Endometrial microvascular endothelial cells (primary cell): ENCODE measurements around the gene KIAA1217. TPM values are rescaled to one million over a fixed set of nuclear protein-coding genes. Genes with fewer than 3 reads are reported as not detected.

ENCODE experiments used
- in situ Hi-C: cut with HindIII; loops from 2 replicates; pipeline ENCODE4 v1.10.0; 2017; ENCODE audit warnings: low sequenced_read_pairs, low pct_unique_long_range_greater_than_20kb; ENCODE audit errors: inconsistent ontology term
- total RNA-seq: library from RNA; depleted of rRNA; stranded (reverse); fragments of >200 nt; gene quantifications from one replicate; pipeline ENCODE4 v1.2.3, GENCODE V29; 2015; ENCODE audit errors: inconsistent ontology term

KIAA1217 gene
- total RNA-seq, 1 donor from 2014 or later = 14.3 TPM

- in situ Hi-C loops = no loop called here
These were observed 279.7 kb downstream of the KIAA1217 start for GRCh38 chr10:24488631-24489030.

DNA sequence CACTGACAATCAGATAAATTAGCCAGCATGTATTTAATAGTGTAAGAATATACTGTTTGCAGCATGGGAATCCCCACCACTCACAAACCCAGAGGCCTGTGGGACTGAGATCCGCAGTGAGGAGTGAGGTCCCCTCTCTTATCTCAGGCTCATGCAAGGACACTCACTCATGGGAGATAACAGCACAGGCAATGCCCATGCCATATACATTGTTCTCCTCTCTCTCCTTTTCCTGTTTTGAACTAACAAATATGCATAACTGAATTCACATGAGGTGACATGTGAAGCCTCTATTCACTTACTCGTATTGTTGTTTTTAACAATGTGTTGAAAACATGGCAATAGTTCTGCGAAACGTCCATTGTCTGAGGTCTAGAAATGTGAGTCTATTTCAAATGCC, 284.2 kb downstream of the KIAA1217 start:
- in situ Hi-C loops = no loop called here

DNA sequence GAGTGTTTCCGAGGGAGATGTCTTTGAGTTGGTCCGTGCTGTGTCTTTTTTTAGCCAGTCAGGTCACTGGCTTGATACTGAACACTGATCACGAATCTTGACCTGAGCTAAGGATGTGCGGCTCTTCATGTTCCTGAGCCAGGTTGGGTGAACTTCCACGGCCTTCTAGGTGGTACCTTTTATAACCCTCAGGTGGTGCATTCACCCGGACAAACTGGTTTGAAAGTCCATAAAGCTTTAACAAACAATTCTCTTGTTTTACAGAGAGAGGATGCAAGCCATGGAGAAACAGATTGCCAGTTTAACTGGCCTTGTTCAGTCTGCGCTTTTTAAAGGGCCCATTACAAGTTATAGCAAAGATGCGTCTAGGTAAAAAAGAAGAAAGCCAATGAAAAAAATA, 285.3 kb downstream of the KIAA1217 start:
- in situ Hi-C loops = no loop called here

DNA sequence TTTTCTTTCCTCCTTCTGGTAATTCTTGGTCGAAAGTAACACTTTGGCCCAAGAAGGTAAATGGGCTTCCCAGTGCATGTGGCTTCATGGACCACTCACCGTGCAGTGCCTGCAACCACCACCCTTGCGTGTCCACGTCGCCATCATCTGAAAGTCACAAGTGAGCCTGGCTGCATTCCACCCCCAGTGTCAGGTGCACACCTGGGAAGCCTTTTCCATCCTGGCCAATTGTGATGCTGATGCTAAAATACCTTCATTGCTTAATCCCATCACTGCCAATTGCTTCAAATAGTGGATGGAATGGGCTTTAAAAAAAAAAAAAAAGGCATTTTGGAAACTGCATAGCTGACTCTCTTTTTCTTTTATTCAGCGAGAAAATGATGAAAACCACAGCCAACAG, 285.8 kb downstream of the KIAA1217 start:
- in situ Hi-C loops = no loop called here

DNA sequence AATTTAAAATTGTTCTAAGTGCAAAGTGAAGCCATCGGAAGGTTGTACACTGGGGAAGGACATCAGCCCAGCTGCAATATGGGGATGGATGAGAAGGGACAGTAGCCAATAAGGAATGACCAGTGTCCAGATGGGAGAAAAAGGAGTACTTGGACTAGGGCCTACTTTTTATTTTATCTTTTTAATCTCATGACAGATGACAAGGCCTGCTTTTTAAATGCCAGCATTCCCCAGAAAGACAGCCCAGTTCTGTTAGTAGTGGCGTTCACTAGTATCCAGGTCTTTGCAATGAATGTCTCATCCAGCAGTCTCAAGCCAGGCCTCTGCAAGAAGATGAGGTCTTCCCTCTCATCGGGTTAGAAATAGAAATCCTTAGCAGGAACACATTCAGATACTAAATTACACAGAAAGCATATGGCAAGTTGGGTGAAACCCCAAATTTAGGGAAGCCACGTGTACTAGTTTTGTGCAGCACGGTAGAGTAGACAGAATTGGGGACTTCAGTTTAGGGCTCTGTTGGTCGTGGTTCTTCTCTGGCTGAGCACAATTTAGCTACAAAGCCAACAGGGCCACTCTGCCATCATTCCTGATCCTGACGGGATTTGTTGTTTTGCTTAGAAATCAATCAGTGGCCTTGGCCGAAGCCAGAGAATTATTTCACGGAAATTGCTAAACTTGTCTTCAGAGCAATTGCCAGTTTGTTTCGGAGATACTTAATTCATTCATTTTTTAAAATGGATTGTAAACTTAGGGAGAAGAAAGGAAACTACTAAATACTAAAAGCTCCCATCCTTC, 286.9 kb downstream of the KIAA1217 start:
- in situ Hi-C loops = no loop called here

DNA sequence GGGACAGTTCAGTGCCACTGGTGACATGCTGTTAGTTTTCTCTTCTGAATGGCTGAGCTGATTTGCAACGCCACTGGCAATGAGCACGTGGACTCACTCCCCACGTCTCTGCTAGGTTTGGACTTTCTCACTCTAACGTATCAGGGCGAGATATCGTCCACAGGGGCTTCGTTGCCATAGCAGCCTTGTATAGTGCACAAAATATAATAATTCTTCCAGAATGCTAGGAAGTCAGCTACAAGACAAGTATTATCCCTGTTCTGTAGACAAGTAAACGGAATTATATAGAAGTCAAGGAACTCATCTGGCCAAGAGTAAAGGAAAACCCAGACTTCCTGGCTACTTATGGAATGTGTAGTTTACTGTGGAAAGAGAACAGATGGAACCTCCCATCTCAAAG, 288.0 kb downstream of the KIAA1217 start:
- in situ Hi-C loops = no loop called here

GRCh38 chr10:24501056-24501711, 292.2 kb downstream of the KIAA1217 start:
- in situ Hi-C loops = no loop called here

DNA sequence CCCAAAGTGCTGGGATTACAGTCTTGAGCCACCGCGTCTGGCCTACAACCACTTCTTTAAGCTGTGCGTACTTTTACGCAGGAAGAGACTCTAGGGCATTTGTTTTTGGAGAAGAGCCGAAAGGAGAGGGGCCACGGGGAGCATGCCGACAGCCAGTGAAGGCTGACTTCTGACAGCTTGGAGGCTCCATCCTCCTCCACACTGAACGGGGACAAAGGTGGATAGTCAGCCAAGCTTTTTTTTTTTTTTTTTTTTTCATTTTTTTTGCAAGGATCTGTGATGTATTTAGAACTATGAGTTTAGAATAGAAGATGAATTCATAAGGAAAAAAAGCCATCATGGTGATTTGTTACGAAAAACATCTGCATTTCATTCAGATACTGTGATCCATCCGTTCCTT, 293.1 kb downstream of the KIAA1217 start:
- in situ Hi-C loops = no loop called here

DNA sequence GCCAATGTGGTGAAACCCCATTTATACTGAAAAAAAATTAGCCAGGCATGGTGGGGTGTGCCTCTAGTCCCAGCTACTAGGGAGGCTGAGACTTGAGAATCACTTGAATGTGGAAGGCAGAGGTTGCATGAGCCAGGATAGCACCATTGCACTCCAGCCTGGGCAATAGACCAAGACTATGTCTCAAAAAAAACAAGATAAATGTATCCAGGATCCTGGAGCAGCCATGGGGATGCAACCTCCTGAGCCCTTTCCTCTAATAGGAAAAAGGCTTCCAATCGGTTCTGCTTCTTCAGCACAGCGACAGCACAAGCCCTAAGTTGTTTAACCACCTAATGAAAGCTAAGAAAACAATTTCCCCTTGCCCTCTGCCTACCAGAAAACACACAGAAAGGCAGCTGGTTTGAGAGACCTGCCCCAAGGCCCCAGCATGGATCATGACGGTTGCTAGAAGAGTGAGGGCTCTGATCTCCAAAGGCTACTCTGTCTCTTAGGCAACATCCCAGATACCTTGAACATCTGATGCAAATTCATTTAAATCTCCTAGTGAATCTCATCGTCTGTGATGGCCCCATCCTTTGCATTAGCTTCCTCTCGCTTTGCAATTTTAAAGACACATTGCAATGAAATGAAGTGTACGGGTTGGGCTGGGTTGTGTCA, 294.0 kb downstream of the KIAA1217 start:
- in situ Hi-C loops = no loop called here

DNA sequence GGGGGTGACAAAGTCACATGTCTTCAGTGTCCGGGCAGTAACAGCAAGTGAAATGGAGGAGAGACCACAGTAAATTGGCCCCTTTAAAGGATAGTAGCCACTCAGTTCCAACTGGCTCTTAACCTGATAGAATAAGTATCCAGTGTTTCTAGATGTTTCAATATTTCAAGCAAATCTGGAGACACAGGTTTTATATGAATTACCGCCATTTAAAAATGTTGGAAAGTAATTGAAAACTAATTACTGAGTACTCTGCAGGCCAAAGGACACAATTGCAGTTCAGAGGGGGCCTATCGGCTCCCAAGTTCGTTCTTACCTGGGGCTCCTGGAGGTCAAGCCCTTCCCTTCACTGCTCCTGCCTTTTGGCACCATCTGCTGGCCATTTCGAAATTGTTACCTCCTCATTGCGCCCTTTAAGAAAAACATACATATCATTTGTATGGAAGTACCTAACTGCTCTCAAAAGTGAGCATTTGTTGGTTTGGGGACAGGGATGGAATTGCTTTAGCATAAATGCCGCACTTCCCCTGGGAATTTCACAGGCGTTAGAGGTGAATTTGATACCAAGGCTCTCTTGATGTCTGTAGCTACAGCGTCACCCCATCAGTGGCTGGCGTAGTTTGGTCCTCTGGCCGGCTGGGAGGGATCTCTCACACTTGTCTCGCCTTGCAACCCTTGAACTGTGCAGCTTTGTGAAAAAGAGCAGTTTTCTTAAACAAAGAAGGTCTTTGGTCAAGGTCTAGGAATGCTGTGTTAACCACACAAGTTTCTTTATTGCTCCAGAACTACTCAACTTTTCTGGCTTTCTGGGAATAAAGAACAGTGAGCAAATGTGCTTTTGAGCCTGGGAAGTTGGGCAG, 294.8 kb downstream of the KIAA1217 start:
- in situ Hi-C loops = no loop called here

DNA sequence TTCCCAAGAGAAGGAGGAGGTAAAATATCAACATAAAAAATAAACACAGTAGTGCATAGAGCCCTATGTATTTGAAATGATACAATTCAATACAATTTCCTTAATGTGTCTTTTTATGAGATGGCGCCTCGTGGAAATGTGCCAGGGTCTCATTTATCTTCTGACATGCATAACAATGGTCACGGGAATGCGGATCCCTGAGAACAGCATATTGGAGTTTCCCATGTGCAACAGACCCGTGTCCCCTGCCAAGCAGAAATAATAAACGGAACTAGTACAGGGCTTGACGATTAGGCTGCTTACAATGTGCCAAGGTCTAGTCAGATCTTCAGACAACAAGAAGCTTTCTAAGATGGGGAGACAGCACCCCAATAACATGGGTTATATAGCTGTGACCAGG, 296.8 kb downstream of the KIAA1217 start:
- in situ Hi-C loops = no loop called here

DNA sequence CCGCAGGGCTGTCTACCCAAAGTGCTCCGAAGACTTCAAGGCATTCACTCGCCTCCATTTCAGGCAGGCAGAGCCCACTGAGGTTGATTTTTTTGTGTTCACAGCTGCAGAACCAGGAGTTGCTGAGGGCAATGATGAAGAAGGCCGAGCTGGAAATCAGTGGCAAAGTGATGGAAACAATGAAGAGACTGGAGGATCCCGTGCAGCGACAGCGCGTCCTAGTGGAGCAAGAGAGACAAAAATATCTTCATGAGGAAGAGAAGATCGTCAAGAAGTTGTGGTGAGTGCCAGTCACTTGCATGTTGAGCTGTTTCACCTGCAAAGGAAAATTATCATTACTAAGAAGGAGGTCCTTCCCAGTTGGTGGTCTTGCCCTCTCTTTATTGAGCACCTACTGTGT, 304.2 kb downstream of the KIAA1217 start:
- in situ Hi-C loops = no loop called here

DNA sequence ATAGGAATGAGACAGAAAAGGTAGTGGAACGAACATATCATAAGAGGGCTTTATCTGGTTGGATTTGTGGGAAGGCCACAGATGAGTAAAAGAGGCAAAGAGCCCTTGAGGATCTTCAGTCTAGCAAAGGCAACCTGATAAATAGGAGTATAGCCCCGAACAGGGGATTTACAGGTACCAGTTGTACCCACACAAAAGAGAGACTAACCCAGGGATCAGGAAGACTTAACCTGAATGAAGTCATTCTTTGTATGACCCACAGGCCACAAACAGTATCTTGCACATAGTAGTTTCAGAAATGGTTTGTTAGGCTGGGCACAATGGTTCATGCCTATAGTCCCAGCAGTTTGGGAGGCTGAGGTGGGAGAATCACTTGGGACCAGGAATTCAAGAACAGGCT, 306.5 kb downstream of the KIAA1217 start:
- in situ Hi-C loops = no loop called here

GRCh38 chr10:24518411-24518810, 309.5 kb downstream of the KIAA1217 start:
- in situ Hi-C loops = no loop called here

GRCh38 chr10:24518981-24519597, 310.2 kb downstream of the KIAA1217 start:
- in situ Hi-C loops = no loop called here

DNA sequence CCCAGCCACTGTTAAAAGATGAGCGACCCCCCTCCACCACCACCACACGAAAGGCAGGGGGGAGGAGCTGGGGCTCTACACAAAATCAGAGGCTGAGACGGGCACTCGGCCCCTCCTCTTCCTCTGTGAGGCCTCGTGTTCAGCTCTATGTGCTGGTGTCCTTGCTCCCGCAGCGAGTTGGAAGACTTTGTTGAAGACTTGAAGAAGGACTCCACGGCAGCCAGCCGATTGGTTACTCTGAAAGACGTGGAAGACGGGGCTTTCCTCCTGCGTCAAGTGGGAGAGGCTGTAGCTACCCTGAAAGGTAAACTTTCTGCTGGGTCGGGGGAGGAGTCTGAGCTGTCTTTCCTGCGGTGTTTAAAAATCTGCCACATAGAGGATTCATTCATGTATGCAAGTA, 311.0 kb downstream of the KIAA1217 start:
- in situ Hi-C loops = no loop called here

DNA sequence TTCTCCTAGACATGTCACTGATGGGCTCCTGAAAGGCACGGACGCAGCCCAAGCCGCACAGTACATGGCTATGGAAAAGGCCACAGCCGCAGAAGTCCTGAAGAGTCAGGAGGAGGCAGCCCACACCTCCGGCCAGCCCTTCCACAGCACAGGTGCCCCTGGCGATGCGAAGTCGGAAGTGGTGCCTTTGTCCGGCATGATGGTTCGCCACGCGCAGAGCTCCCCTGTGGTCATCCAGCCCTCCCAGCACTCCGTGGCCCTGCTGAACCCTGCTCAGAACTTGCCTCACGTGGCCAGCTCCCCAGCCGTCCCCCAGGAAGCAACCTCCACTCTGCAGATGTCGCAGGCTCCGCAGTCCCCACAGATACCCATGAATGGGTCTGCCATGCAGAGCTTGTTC, 315.4 kb downstream of the KIAA1217 start:
- in situ Hi-C loops = no loop called here

- in situ Hi-C loops = no loop called here
These were observed 317.2 kb downstream of the KIAA1217 start for GRCh38 chr10:24526085-24526649.
